OCI-LY7 (cell line): ENCODE measurements around the gene SLC44A5. TPM values are rescaled to one million over a fixed set of nuclear protein-coding genes. Genes with fewer than 3 reads are reported as not detected.

Experiments used
- BruUV-seq: library from RNA; stranded (reverse); fragments of 400-500 nt; replicated peaks from 2 replicates; lab custom pipeline; 2021; lab: Mats Ljungman, UMichigan
- CTCF ChIA-PET: fragments of 300-600 bp; sonication (Branson Sonifier 250); formaldehyde crosslinking; loops from one replicate; lab custom pipeline; 2022; ENCODE audit warnings: antibody characterized with exemption; ENCODE audit not compliant: unreplicated experiment; lab: Charles Lee
- POLR2A ChIA-PET: fragments of 300-600 bp; sonication (Branson Sonifier 250); formaldehyde crosslinking; loops from one replicate; lab custom pipeline; 2022; ENCODE audit warnings: antibody characterized with exemption; lab: Charles Lee
- DNase-seq: peaks from one replicate; pipeline ENCODE4 v3.0.0-alpha.2; 2015; ENCODE audit warnings: low spot score
- H2AFZ ChIP-seq: fragments of 200-600 bp; sonication (generic), shearing (Covaris generic); 2 replicates; pipeline ENCODE4 v1.6.1; 2014; ENCODE audit warnings: mild to moderate bottlenecking, antibody characterized with exemption, low read length, moderate library complexity
- H3K27ac ChIP-seq: fragments of 200-600 bp; sonication (generic); 2 replicates; pipeline ENCODE4 v1.5.1; 2014; ENCODE audit warnings: mixed run types, low read depth, mild to moderate bottlenecking, moderate library complexity, low read length, inconsistent platforms; ENCODE audit not compliant: poor library complexity, severe bottlenecking
- H3K36me3 ChIP-seq: fragments of 200-600 bp; sonication (generic); 2 replicates; pipeline ENCODE4 v1.6.1; 2014; ENCODE audit warnings: mild to moderate bottlenecking, antibody characterized with exemption, low read length, moderate library complexity, mixed read lengths; ENCODE audit not compliant: insufficient read depth
- H3K4me1 ChIP-seq: fragments of 200-600 bp; sonication (generic); 2 replicates; pipeline ENCODE4 v1.5.1; 2014; ENCODE audit warnings: mild to moderate bottlenecking, low read length; ENCODE audit not compliant: insufficient read depth, poor library complexity, severe bottlenecking
- H3K4me2 ChIP-seq: fragments of 200-600 bp; sonication (generic); 2 replicates; pipeline ENCODE4 v1.6.1; 2014; ENCODE audit warnings: mild to moderate bottlenecking, low read length
- H3K4me3 ChIP-seq: fragments of 200-600 bp; sonication (generic); 2 replicates; pipeline ENCODE4 v1.5.1; 2014; ENCODE audit warnings: mild to moderate bottlenecking, low read depth, low read length; ENCODE audit not compliant: poor library complexity, severe bottlenecking
- H3K79me2 ChIP-seq: fragments of 200-600 bp; sonication (generic); 2 replicates; pipeline ENCODE4 v1.6.1; 2016; ENCODE audit warnings: low read depth, mild to moderate bottlenecking, low read length, moderate library complexity, mixed read lengths; ENCODE audit not compliant: insufficient read depth
- H3K9me2 ChIP-seq: fragments of 200-600 bp; sonication (generic); 2 replicates; pipeline ENCODE4 v1.6.1; 2016; ENCODE audit warnings: mild to moderate bottlenecking, low read length, mixed read lengths; ENCODE audit not compliant: insufficient read depth
- H3K9me3 ChIP-seq: fragments of 200-600 bp; sonication (generic); 2 replicates; pipeline ENCODE4 v1.6.1; 2014; ENCODE audit warnings: mild to moderate bottlenecking, mixed run types, low read length, mixed read lengths
- H4K20me1 ChIP-seq: fragments of 200-600 bp; sonication (generic); 2 replicates; pipeline ENCODE4 v1.6.1; 2014; ENCODE audit warnings: mild to moderate bottlenecking, antibody characterized with exemption, low read length, moderate library complexity, mixed read lengths; ENCODE audit not compliant: insufficient read depth
- EZH2phosphoT487 ChIP-seq: fragments of 200-600 bp; sonication (generic); IDR thresholded peaks from 2 replicates; pipeline ENCODE4 v1.6.1; 2018; ENCODE audit warnings: low read depth, borderline replicate concordance, mild to moderate bottlenecking, mixed run types, antibody characterized with exemption, low read length, moderate library complexity, mixed read lengths
- intact Hi-C: fragments of 100-400 bp; cut with micrococcal nuclease; formaldehyde crosslinking; loops from one replicate; pipeline ENCODE4 v1.10.0; 2022; ENCODE audit not compliant: unreplicated experiment
- total RNA-seq, 2 experiments: library from RNA; depleted of rRNA in 1 of 2; stranded (reverse); fragments of >200 nt in 1 of 2; shearing (Covaris generic) in 1 of 2; gene quantifications; 2 replicates each; pipeline ENCODE4 v1.2.3, GENCODE V29; 2014 to 2022
- TF ChIP-seq, protein P1 (sequence below): fragments of 200-600 bp; sonication (generic); conservative IDR thresholded peaks from 2 replicates; pipeline ENCODE4 v1.5.1; 2014; ENCODE audit warnings: mild to moderate bottlenecking, antibody characterized with exemption, low read length, moderate library complexity, mixed read lengths

SLC44A5 gene
- total RNA-seq, 2 experiments from 2014 or later = not detected

DNA sequence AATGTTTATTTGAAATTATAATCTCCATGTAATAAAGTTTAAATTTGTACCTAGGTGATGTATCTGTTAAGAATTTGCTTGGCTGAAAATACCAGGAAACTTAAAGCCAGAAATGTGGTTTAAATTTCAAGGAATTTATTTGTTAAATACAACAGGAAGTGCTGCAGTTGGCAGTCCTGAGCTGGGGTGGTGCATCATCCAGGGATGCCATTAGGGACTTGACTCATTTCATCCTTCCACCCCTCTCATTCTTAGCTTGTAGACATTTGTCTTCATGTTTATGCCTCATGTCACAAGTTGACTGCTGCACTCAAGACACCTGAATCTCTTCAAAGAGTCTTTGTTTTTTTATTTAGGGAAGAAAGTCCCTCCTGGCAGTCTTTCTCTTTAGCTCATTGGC, 300.8 kb downstream of the SLC44A5 start:
- Histone ChIP-seq H3K36me3 (no peaks in the 10 kb centered on the region), H3K4me3 (no peak overlapping the region), H2AFZ (no peak overlapping the region), H4K20me1 (no peaks in the 10 kb centered on the region), H3K9me3 (no peaks in the 10 kb centered on the region), H3K79me2 (no peaks in the 10 kb centered on the region), H3K4me2 (no peak overlapping the region), H3K4me1 (no peaks in the 10 kb centered on the region), H3K27ac (no peak overlapping the region), H3K9me2 (no peaks in the 10 kb centered on the region)
- BruUV-seq = no TSS peak
- ChIA-PET POLR2A (no interaction called here), CTCF (no interaction called here)
- DNase-seq = no peak
- intact Hi-C loops = no loop called here
- TF ChIP-seq EZH2phosphoT487 = no peak

DNA sequence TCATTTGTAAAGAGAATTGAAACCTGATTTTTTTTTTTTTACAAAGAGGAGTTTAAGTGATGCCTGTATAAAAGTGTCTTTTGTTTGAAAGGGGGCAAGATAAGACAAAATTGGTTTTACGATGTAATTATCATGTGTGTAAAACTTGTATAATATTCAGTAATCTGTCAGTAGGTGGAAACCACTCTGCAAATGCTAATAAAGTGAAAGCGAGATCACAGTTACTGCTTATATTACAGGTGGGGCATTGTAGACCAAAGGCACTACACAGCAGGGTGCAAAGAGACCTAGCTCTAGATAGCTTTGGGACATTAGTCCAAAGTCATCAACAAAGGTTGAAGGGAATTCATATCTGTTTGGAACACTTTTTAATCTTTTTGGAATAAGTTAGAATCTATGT, 302.5 kb downstream of the SLC44A5 start:
- Histone ChIP-seq H2AFZ (no peak overlapping the region), H3K4me3 (no peak overlapping the region), H3K36me3 (no peaks in the 10 kb centered on the region), H3K4me2 (no peak overlapping the region), H3K79me2 (no peaks in the 10 kb centered on the region), H3K27ac (no peak overlapping the region), H3K9me2 (no peaks in the 10 kb centered on the region), H4K20me1 (no peaks in the 10 kb centered on the region), H3K4me1 (no peaks in the 10 kb centered on the region), H3K9me3 (no peaks in the 10 kb centered on the region)
- TF ChIP-seq EZH2phosphoT487 = no peak
- TF ChIP-seq, protein P1, sequence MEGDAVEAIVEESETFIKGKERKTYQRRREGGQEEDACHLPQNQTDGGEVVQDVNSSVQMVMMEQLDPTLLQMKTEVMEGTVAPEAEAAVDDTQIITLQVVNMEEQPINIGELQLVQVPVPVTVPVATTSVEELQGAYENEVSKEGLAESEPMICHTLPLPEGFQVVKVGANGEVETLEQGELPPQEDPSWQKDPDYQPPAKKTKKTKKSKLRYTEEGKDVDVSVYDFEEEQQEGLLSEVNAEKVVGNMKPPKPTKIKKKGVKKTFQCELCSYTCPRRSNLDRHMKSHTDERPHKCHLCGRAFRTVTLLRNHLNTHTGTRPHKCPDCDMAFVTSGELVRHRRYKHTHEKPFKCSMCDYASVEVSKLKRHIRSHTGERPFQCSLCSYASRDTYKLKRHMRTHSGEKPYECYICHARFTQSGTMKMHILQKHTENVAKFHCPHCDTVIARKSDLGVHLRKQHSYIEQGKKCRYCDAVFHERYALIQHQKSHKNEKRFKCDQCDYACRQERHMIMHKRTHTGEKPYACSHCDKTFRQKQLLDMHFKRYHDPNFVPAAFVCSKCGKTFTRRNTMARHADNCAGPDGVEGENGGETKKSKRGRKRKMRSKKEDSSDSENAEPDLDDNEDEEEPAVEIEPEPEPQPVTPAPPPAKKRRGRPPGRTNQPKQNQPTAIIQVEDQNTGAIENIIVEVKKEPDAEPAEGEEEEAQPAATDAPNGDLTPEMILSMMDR = no peak
- ChIA-PET CTCF (no interaction called here), POLR2A (no interaction called here)
- no TSS peak for BruUV-seq
- DNase-seq = no peak
- intact Hi-C loops = no loop called here

DNA sequence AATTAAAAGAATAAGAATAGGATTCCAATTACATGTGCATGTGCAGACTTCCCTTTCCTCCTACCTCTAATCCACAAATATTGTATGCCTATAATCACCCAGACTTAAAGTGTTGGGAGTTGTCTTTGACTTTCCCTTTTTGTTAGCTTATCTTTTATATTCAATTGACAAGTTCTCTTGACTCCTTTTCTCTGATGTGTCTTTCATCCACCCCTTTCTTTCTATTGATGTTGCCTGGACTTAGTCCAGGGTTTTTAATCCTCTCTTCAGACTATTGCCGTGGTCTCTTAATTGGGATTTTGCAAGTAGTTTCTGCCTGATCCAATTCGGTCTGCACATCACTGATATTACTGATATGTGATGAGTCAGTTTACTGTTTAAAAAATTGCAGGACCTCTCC, 305.9 kb downstream of the SLC44A5 start:
- no peaks in the 10 kb centered on the region for H3K79me2 ChIP-seq
- H3K4me3 ChIP-seq = no peak overlapping the region
- CTCF ChIA-PET = no interaction called here
- no peak for DNase-seq
- no peaks in the 10 kb centered on the region for H3K4me1 ChIP-seq
- no TSS peak for BruUV-seq
- no peak overlapping the region for H3K4me2 ChIP-seq
- intact Hi-C loops = no loop called here
- H3K9me2 ChIP-seq = no peaks in the 10 kb centered on the region
- H3K36me3 ChIP-seq = no peaks in the 10 kb centered on the region
- TF ChIP-seq, protein P1 = no peak
- TF ChIP-seq EZH2phosphoT487 = no peak
- H4K20me1 ChIP-seq = no peaks in the 10 kb centered on the region
- no peaks in the 10 kb centered on the region for H3K9me3 ChIP-seq
- POLR2A ChIA-PET = interaction anchor here (0.9 to 1.0 kb wide), 2 partner anchors 17 to 19 kb away, joined by 3 to 5 read pairs; no protein-coding TSS in a partner anchor
- H2AFZ ChIP-seq = no peak overlapping the region
- H3K27ac ChIP-seq = no peak overlapping the region
